Measurements from ENCODE around the gene BET1L.
A peak's percentile ranks its signal among the peaks of the same experiment; 100 is the strongest.
"Not testable (repeated sequence)": the region's sequence is repeated elsewhere in the genome, so short reads cannot be mapped to it uniquely, and the experiment has no call there.

Gene BET1L

GRCh38 chr11:197741-198235 lies 9.4 kb downstream of the BET1L start:
- no peak for DNase-seq (ENCODE audit: low read depth in 2 of 2, low spot score in 1 of 2)

GRCh38 chr11:196786-197731 lies 10.1 kb downstream of the BET1L start:
- DNase-seq (ENCODE audit: low read depth in 2 of 2, low spot score in 1 of 2) = no peak

GRCh38 chr11:193481-193880 lies 13.7 kb downstream of the BET1L start:
- DNase-seq (ENCODE audit: low read depth in 2 of 2, low spot score in 1 of 2) = not testable (repeated sequence)

GRCh38 chr11:192674-193128 lies 14.5 kb downstream of the BET1L start, which contains the start of gene SCGB1C1:
Gene SCGB1C1 (plus strand): TSS chr11:193078. CDS start chr11:193100, 22 bp downstream.
- not testable (repeated sequence) for DNase-seq (ENCODE audit: low read depth in 2 of 2, low spot score in 1 of 2)

- DNase-seq (ENCODE audit: low read depth in 2 of 2, low spot score in 1 of 2) = peak in 1 of 2 donors; percentile 41
These were observed 15.4 kb downstream of the BET1L start for GRCh38 chr11:191490-192478.

- not testable (repeated sequence) for DNase-seq (ENCODE audit: low read depth in 2 of 2, low spot score in 1 of 2)
These were observed 16.7 kb downstream of the BET1L start for GRCh38 chr11:190546-190945.

GRCh38 chr11:189843-190311 lies 17.3 kb downstream of the BET1L start:
- not testable (repeated sequence) for DNase-seq (ENCODE audit: low read depth in 2 of 2, low spot score in 1 of 2)

GRCh38 chr11:189200-189783 lies 17.9 kb downstream of the BET1L start:
- not testable (repeated sequence) for DNase-seq (ENCODE audit: low read depth in 2 of 2, low spot score in 1 of 2)

GRCh38 chr11:180242-180641 lies 27.0 kb downstream of the BET1L start:
- not testable (repeated sequence) for DNase-seq (ENCODE audit: low read depth in 2 of 2, low spot score in 1 of 2)

All from stimulated activated CD8-positive, alpha-beta memory T cell treated with anti-CD3 and anti-CD28 coated beads, Interleukin-4, amount 100 ng/mL, for 4 hours (primary cell).